Measurements from ENCODE around the gene EYS.

Gene EYS

DNA sequence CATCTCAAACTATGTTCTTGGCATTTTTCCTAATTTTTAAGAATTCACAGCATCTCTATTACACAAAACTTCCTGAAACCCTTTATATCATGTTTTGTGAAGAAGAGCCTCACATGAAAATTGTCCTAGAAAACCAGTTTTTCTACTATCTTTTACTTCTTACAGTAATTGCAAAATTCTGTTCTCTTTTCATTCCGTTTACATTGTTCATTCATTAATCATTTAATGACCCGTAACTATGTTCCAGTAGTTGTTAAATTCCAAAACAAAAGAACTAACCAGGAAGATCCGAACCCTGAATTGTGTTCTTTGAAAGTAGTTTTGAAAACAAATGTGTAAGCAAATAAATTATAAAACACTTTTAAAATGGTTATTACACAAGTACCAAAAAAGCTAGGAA is 597.0 kb downstream of the EYS start:
- no peaks in the 10 kb centered on the region for H3K9me3 ChIP-seq (ENCODE audit: severe bottlenecking)
- no peaks in the 10 kb centered on the region for H3K36me3 ChIP-seq (ENCODE audit: low read depth)
- DNase-seq (ENCODE audit: low spot score) (no peak), ATAC-seq (ENCODE audit: low read depth) (no peak)
- TF ChIP-seq, protein P1, sequence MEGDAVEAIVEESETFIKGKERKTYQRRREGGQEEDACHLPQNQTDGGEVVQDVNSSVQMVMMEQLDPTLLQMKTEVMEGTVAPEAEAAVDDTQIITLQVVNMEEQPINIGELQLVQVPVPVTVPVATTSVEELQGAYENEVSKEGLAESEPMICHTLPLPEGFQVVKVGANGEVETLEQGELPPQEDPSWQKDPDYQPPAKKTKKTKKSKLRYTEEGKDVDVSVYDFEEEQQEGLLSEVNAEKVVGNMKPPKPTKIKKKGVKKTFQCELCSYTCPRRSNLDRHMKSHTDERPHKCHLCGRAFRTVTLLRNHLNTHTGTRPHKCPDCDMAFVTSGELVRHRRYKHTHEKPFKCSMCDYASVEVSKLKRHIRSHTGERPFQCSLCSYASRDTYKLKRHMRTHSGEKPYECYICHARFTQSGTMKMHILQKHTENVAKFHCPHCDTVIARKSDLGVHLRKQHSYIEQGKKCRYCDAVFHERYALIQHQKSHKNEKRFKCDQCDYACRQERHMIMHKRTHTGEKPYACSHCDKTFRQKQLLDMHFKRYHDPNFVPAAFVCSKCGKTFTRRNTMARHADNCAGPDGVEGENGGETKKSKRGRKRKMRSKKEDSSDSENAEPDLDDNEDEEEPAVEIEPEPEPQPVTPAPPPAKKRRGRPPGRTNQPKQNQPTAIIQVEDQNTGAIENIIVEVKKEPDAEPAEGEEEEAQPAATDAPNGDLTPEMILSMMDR (IDR thresholded peaks at IDR 0.05; ENCODE audit: poor library complexity, severe bottlenecking) = no peak
- no peaks in the 10 kb centered on the region for H3K4me1 ChIP-seq (ENCODE audit: insufficient read depth, poor library complexity, severe bottlenecking)
- H3K27me3 ChIP-seq (ENCODE audit: insufficient read depth, poor library complexity, severe bottlenecking) = no peaks in the 10 kb centered on the region
- no peak overlapping the region for H3K4me3 ChIP-seq (ENCODE audit: severe bottlenecking)
- H3K27ac ChIP-seq (ENCODE audit: poor library complexity, severe bottlenecking) = no peak overlapping the region

DNA sequence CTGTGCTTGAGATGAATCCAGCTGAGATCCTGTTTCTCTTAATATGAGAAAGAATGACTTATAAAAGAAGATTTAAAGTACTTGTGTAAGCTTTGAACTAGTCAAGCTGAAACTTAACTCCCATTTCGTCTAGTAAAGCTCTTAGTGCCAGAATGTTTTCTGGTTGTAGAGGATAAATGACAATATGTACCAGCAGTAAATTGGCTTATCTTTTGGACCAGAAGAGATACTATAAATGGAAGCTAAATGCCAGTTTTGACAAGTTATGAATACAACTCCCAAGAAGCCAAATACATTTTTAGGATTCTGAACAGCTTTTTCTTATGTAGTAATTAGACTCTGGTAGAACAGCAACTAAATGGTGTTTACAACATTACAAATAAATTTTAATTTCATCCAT is 608.7 kb downstream of the EYS start:
- TF ChIP-seq, protein P1 (IDR thresholded peaks at IDR 0.05; ENCODE audit: poor library complexity, severe bottlenecking) = no peak
- Histone ChIP-seq H3K27me3 (ENCODE audit: insufficient read depth, poor library complexity, severe bottlenecking) (no peaks in the 10 kb centered on the region), H3K9me3 (ENCODE audit: severe bottlenecking) (no peaks in the 10 kb centered on the region), H3K27ac (ENCODE audit: poor library complexity, severe bottlenecking) (no peak overlapping the region), H3K4me3 (ENCODE audit: severe bottlenecking) (no peak overlapping the region), H3K36me3 (ENCODE audit: low read depth) (no peaks in the 10 kb centered on the region), H3K4me1 (ENCODE audit: insufficient read depth, poor library complexity, severe bottlenecking) (no peaks in the 10 kb centered on the region)
- DNase-seq (ENCODE audit: low spot score) (no peak), ATAC-seq (ENCODE audit: low read depth) (no peak)

- Histone ChIP-seq H3K36me3 (ENCODE audit: low read depth) (no peaks in the 10 kb centered on the region), H3K9me3 (ENCODE audit: severe bottlenecking) (no peaks in the 10 kb centered on the region), H3K27ac (ENCODE audit: poor library complexity, severe bottlenecking) (no peak overlapping the region), H3K4me3 (ENCODE audit: severe bottlenecking) (no peak overlapping the region), H3K4me1 (ENCODE audit: insufficient read depth, poor library complexity, severe bottlenecking) (no peaks in the 10 kb centered on the region), H3K27me3 (ENCODE audit: insufficient read depth, poor library complexity, severe bottlenecking) (no peaks in the 10 kb centered on the region)
- TF ChIP-seq, protein P1 (IDR thresholded peaks at IDR 0.05; ENCODE audit: poor library complexity, severe bottlenecking) = no peak
- no peak for DNase-seq (ENCODE audit: low spot score)
- ATAC-seq (ENCODE audit: low read depth) = no peak
Observed at GRCh38 chr6:65091561-65091960, 615.5 kb downstream of the EYS start.

DNA sequence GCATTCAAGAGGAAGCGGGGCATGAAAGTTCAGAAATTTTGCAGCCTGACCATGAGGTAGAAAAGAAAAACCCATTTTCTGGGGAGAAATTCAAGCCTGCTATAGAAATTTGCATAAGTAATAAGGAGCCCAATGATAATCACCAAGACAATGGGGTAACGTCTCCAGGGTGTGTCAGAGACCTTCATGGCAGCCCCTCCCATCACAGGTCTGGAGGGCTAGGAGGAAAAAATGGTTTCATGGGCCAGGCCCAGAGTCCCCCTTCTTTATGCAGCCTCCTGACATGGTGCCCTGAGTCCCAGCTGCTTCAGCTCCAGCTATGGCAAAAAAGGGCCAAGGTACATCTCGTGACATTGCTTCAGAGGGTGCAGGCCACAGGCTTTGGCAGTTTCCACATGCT is 618.5 kb downstream of the EYS start:
- no peak for DNase-seq (ENCODE audit: low spot score)
- TF ChIP-seq, protein P1 (IDR thresholded peaks at IDR 0.05; ENCODE audit: poor library complexity, severe bottlenecking) = no peak

GRCh38 chr6:65081756-65082155 is 625.3 kb downstream of the EYS start:
- TF ChIP-seq, protein P1 (IDR thresholded peaks at IDR 0.05; ENCODE audit: poor library complexity, severe bottlenecking) = no peak
- Histone ChIP-seq H3K4me1 (ENCODE audit: insufficient read depth, poor library complexity, severe bottlenecking) (no peaks in the 10 kb centered on the region), H3K27me3 (ENCODE audit: insufficient read depth, poor library complexity, severe bottlenecking) (no peaks in the 10 kb centered on the region), H3K36me3 (ENCODE audit: low read depth) (no peaks in the 10 kb centered on the region), H3K27ac (ENCODE audit: poor library complexity, severe bottlenecking) (no peak overlapping the region), H3K9me3 (ENCODE audit: severe bottlenecking) (no peaks in the 10 kb centered on the region), H3K4me3 (ENCODE audit: severe bottlenecking) (no peak overlapping the region)
- ATAC-seq (ENCODE audit: low read depth) (no peak), DNase-seq (ENCODE audit: low spot score) (no peak)

More for the DNA sequence above, 618.5 kb downstream of the EYS start:
- Histone ChIP-seq H3K27ac (ENCODE audit: poor library complexity, severe bottlenecking) (no peak overlapping the region), H3K36me3 (ENCODE audit: low read depth) (no peaks in the 10 kb centered on the region), H3K9me3 (ENCODE audit: severe bottlenecking) (no peaks in the 10 kb centered on the region), H3K27me3 (ENCODE audit: insufficient read depth, poor library complexity, severe bottlenecking) (no peaks in the 10 kb centered on the region), H3K4me3 (ENCODE audit: severe bottlenecking) (no peak overlapping the region), H3K4me1 (ENCODE audit: insufficient read depth, poor library complexity, severe bottlenecking) (no peaks in the 10 kb centered on the region)
- ATAC-seq (ENCODE audit: low read depth) = no peak

Data from RWPE2 (cell line).